Esophagus squamous epithelium (tissue), 5 donors: ENCODE measurements around the gene FNBP1. TPM values are rescaled to one million over a fixed set of nuclear protein-coding genes. Genes with fewer than 3 reads are reported as not detected.
"Not testable (repeated sequence)": the region's sequence is repeated elsewhere in the genome, so short reads cannot be mapped to it uniquely, and the experiment has no call there.

Experiments used
- DNase-seq: peaks from one replicate; lab custom pipeline; 2025; lab: John Stamatoyannopoulos, UW
- H3K27ac ChIP-seq, 4 donors: fragments of 200-600 bp; sonication (generic); one replicate each; pipeline ENCODE4 v1.5.1; 2016 to 2019; ENCODE audit warnings: mild to moderate bottlenecking in 1 of 4
- H3K27me3 ChIP-seq, 4 donors: fragments of 200-600 bp; sonication (generic); 1 replicate in 3 of 4; 2 replicates in 1 of 4; pipeline versions ENCODE4 v1.5.1 to v1.6.0; 2017 to 2021; ENCODE audit warnings: antibody characterized with exemption in 1 of 4
- H3K36me3 ChIP-seq, 3 donors: fragments of 200-600 bp; sonication (generic); one replicate each; pipeline ENCODE4 v1.5.1; 2016 to 2019
- H3K4me1 ChIP-seq, 3 donors: fragments of 200-600 bp; sonication (generic); one replicate each; pipeline ENCODE4 v1.5.1; 2017 to 2019
- H3K4me3 ChIP-seq, 4 donors: fragments of 200-600 bp; sonication (generic); 1 replicate in 3 of 4; 2 replicates in 1 of 4; pipeline ENCODE4 v1.5.1; 2016 to 2019; ENCODE audit warnings: mild to moderate bottlenecking in 2 of 4, moderate library complexity in 1 of 4
- H3K9me3 ChIP-seq, 3 donors: fragments of 200-600 bp; sonication (generic); one replicate each; pipeline ENCODE4 v1.5.1; 2016 to 2019
- CTCF ChIP-seq, 6 experiments: fragments of 450-650 bp in 4 of 6; fragments of 200-600 bp in 2 of 6; sonication (generic) in 2 of 6; IDR thresholded peaks; one replicate each; pipeline ENCODE4 v1.5.1; 2016 to 2019; ENCODE audit warnings: antibody characterized with exemption in 6 of 6, mild to moderate bottlenecking in 4 of 6, moderate library complexity in 4 of 6
- POLR2A ChIP-seq, 4 donors: fragments of 450-650 bp; IDR thresholded peaks; one replicate each; pipeline ENCODE4 v1.6.1; 2017; ENCODE audit warnings: antibody characterized with exemption in 4 of 4, mild to moderate bottlenecking in 4 of 4, moderate library complexity in 3 of 4
- WGBS, 2 donors: methylation state at CpG; one replicate each; pipeline ENCODE4 v1.1.5; 2018; 5-methylcytosine and 5-hydroxymethylcytosine counted together
- intact Hi-C: fragments of 100-400 bp; cut with DNase I; formaldehyde crosslinking; loops from one replicate; pipeline ENCODE4 v1.15.0; 2022
- total RNA-seq, 4 donors: library from RNA; depleted of rRNA; stranded (reverse); fragments of >200 nt; gene quantifications; one replicate each; pipeline ENCODE4 v1.1.0, GENCODE V29; 2016
- donor health status: DM: yes; HTN: yes; CAD: no.

FNBP1 gene
- total RNA-seq, 4 donors from 2014 or later, result 19.7 to 47.7 (median 26.2) TPM

GRCh38 chr9:129995409-129996160, 47.4 kb downstream of the FNBP1 start:
- Histone ChIP-seq H3K4me1 (peaks cover 17 to 73% (median 31%) of the 10 kb centered on the region in 3 donors), H3K27me3 (no peaks in the 10 kb centered on the region), H3K36me3 (peaks cover 0 to 15% (median 0%) of the 10 kb centered on the region in 3 donors), H3K27ac (peak overlapping the region; percentile 45 to 89 (median 81)), H3K4me3 (peak overlapping the region in 1 of 4 donors; percentile 26), H3K9me3 (no peaks in the 10 kb centered on the region)
- intact Hi-C loops, result no loop called here
- 36 to 52% methylated on average over 5 of the region's 5 CpGs for WGBS, 2 donors
- DNase-seq, result no peak
- no peak for TF ChIP-seq CTCF (IDR thresholded peaks at IDR 0.05)
- TF ChIP-seq POLR2A (IDR thresholded peaks at IDR 0.05), result no peak

GRCh38 chr9:129994882-129995281, 48.1 kb downstream of the FNBP1 start:
- no peak for DNase-seq
- no peaks in the 10 kb centered on the region for H3K9me3 ChIP-seq
- TF ChIP-seq POLR2A (IDR thresholded peaks at IDR 0.05), result no peak
- TF ChIP-seq CTCF (IDR thresholded peaks at IDR 0.05), result no peak
- H3K4me3 ChIP-seq, result no peak overlapping the region
- intact Hi-C loops, result no loop called here
- H3K27ac ChIP-seq, result peak overlapping the region; percentile 45 to 89 (median 81)
- H3K36me3 ChIP-seq, result peaks cover 0 to 11% (median 0%) of the 10 kb centered on the region in 3 donors
- peaks cover 21 to 73% (median 32%) of the 10 kb centered on the region in 3 donors for H3K4me1 ChIP-seq
- 35 to 48% methylated on average over 3 of the region's 3 CpGs for WGBS, 2 donors
- no peaks in the 10 kb centered on the region for H3K27me3 ChIP-seq

- 95 to 96% methylated on average over 5 to 6 of the region's 6 CpGs for WGBS, 2 donors
- H3K4me1 ChIP-seq, result peaks cover 11 to 61% (median 26%) of the 10 kb centered on the region in 3 donors
- H3K9me3 ChIP-seq, H3K27me3 ChIP-seq, DNase-seq, intact Hi-C loops, H3K4me3 ChIP-seq: not testable (repeated sequence)
- H3K27ac ChIP-seq, result peak overlapping the region in 3 of 4 donors; percentile 12 to 83 (median 55)
- peaks cover 0 to 11% (median 0%) of the 10 kb centered on the region in 3 donors for H3K36me3 ChIP-seq
Observed at GRCh38 chr9:129991139-129991538, 51.9 kb downstream of the FNBP1 start.

GRCh38 chr9:129990269-129991010, 52.5 kb downstream of the FNBP1 start:
- Histone ChIP-seq H3K9me3 (no peaks in the 10 kb centered on the region), H3K4me3 (no peak overlapping the region), H3K27ac (peak overlapping the region in 3 of 4 donors; percentile 46 to 83 (median 62)), H3K27me3 (no peaks in the 10 kb centered on the region), H3K4me1 (peaks cover 7 to 54% (median 19%) of the 10 kb centered on the region in 3 donors), H3K36me3 (peaks cover 0 to 11% (median 0%) of the 10 kb centered on the region in 3 donors)
- WGBS, 2 donors, result 58 to 61% methylated on average over 6 of the region's 6 CpGs
- TF ChIP-seq POLR2A (IDR thresholded peaks at IDR 0.05) (peak in 1 of 4 donors; percentile 11), CTCF (IDR thresholded peaks at IDR 0.05) (no peak)
- no peak for DNase-seq
- intact Hi-C loops, result no loop called here

- no peaks in the 10 kb centered on the region for H3K9me3 ChIP-seq
- H3K27me3 ChIP-seq, result no peaks in the 10 kb centered on the region
- no peak overlapping the region for H3K4me3 ChIP-seq
- peak overlapping the region in 3 of 4 donors; percentile 46 to 83 (median 64) for H3K27ac ChIP-seq
- intact Hi-C loops, result no loop called here
- no peak for DNase-seq
- H3K4me1 ChIP-seq, result peaks cover 4 to 47% (median 17%) of the 10 kb centered on the region in 3 donors
- TF ChIP-seq CTCF (IDR thresholded peaks at IDR 0.05) (no peak), POLR2A (IDR thresholded peaks at IDR 0.05) (no peak)
- peaks cover 0 to 11% (median 0%) of the 10 kb centered on the region in 3 donors for H3K36me3 ChIP-seq
- WGBS, 2 donors, result 52 to 58% methylated on average over 7 of the region's 7 CpGs
Observed at GRCh38 chr9:129989740-129990139, 53.2 kb downstream of the FNBP1 start.
